ENCODE results near the gene USP6NL. TPM values are rescaled to one million over a fixed set of nuclear protein-coding genes. Genes with fewer than 3 reads are reported as not detected.

The USP6NL gene
- total and polyA plus RNA-seq, 8 donors: 2.2 to 10.4 (median 5.1) TPM

GRCh38 chr10:11593612-11594011 is 17.8 kb downstream of the USP6NL start:
- Histone ChIP-seq H3K36me3 (no peaks in the 10 kb centered on the region), H3K4me3 (no peak overlapping the region), H3K27me3 (no peaks in the 10 kb centered on the region), H3K4me1 (no peaks in the 10 kb centered on the region), H3K27ac (no peak overlapping the region), H3K9me3 (no peaks in the 10 kb centered on the region)
- intact Hi-C loops (cut with DNase I): no loop called here
- no peak for TF ChIP-seq CTCF (IDR thresholded peaks at IDR 0.05)
- no peak for ATAC-seq
- 85% methylated on average over 7 of the region's 7 CpGs for WGBS, 2 donors
- FAIRE-seq: no peak
- no peak for DNase-seq

DNA sequence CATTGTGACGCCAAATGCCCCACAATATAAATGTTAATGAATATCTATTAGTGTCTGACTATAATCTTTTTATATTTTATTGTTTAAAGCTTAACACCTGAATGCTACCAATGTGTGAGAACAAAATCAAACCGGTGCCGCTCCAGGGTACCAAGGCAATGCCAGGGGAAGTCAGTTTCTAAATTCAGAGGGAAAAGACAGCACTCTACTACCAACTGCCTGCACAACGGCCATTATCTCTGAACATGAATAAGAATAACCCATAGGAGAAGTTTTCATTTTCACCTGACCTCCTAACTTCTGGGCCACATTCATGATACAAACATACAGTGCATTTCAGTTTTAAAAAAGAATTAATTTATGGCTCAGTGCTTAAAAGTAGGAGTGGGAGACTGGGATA is 21.7 kb downstream of the USP6NL start:
- FAIRE-seq (no peak), ATAC-seq (no peak), DNase-seq (no peak)
- WGBS, 2 donors: 89 to 94% methylated on average over 4 of the region's 4 CpGs
- Histone ChIP-seq H3K4me3 (no peak overlapping the region), H3K4me1 (peaks cover 0 to 7% (median 0%) of the 10 kb centered on the region in 3 donors), H3K9me3 (no peaks in the 10 kb centered on the region), H3K27me3 (no peaks in the 10 kb centered on the region), H3K36me3 (no peaks in the 10 kb centered on the region), H3K27ac (no peak overlapping the region)
- intact Hi-C loops (cut with DNase I): no loop called here
- no peak for TF ChIP-seq CTCF (IDR thresholded peaks at IDR 0.05)

DNA sequence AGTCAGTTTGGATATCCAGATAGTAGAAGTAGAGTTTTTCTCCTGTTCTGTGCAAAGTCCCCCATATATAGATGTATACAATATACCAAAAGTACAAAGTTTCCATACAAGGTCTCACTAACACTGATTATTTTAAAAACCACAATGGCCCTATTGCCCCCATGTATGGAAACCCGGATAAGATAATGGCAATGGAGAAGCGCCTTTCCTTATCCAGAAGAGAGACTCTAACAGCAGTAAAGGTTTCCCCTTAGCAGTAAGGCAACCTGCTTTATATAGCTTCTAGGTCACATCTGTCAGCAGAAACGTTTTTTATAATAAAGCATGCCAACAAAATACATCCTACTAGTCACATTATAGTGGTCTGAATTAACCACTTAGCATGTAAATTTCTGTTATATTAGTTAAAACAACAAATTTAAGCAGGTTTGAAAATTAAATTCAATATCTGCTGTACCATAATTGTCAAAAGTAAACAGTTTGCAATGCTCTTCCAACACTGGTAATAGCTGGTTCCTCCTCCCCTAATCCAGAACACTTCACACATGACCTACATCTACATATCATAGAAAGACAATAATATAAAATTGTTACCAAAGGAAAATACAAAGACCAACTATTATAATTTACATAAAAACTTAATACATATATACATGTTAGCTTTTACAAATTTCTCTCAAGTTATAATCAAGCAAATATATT is 22.4 kb downstream of the USP6NL start:
- no peak overlapping the region for H3K4me3 ChIP-seq
- no peak for TF ChIP-seq CTCF (IDR thresholded peaks at IDR 0.05)
- WGBS, 2 donors: 61 to 64% methylated on average over 3 of the region's 3 CpGs
- no peak overlapping the region for H3K27ac ChIP-seq
- H3K4me1 ChIP-seq: peaks cover 0 to 7% (median 0%) of the 10 kb centered on the region in 3 donors
- DNase-seq (no peak), FAIRE-seq (no peak), ATAC-seq (no peak)
- intact Hi-C loops (cut with DNase I): no loop called here
- H3K36me3 ChIP-seq: no peaks in the 10 kb centered on the region
- H3K27me3 ChIP-seq: no peaks in the 10 kb centered on the region
- no peaks in the 10 kb centered on the region for H3K9me3 ChIP-seq

DNA sequence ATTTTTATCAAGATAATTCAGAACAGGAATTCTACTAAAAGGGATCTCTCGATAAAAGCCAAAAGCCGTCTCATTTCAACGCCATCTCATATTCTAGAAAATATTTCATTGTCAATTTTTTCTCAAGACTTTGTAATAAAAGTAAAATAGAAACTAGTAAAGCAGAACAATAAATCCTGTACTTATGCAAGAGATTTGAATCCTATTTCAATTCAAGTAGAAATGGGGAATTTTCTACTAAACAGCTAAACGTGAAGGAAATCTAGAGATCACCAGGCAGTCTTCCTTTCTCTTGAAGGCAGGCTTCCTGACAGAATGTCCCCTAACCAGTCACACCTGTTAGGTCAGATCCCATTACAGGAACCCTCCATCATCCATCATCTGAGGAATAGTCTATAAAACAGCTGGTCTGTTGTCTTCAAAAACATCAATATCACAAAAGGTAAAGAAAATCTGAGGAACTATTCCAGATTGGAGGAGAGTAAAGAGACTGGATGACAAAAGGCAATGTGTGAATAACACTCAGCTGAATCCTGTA is 23.7 kb downstream of the USP6NL start:
- Histone ChIP-seq H3K36me3 (no peaks in the 10 kb centered on the region), H3K4me3 (no peak overlapping the region), H3K27me3 (no peaks in the 10 kb centered on the region), H3K9me3 (no peaks in the 10 kb centered on the region), H3K4me1 (peaks cover 0 to 7% (median 0%) of the 10 kb centered on the region in 3 donors), H3K27ac (no peak overlapping the region)
- 82 to 86% methylated on average over 4 of the region's 4 CpGs for WGBS, 2 donors
- DNase-seq (no peak), ATAC-seq (no peak), FAIRE-seq (no peak)
- TF ChIP-seq CTCF (IDR thresholded peaks at IDR 0.05): no peak
- intact Hi-C loops (cut with DNase I): no loop called here

- no peaks in the 10 kb centered on the region for H3K27me3 ChIP-seq
- H3K4me3 ChIP-seq: no peak overlapping the region
- no peak for TF ChIP-seq CTCF (IDR thresholded peaks at IDR 0.05)
- no peaks in the 10 kb centered on the region for H3K36me3 ChIP-seq
- H3K9me3 ChIP-seq: no peaks in the 10 kb centered on the region
- FAIRE-seq (peak; percentile 13), DNase-seq (no peak), ATAC-seq (no peak)
- H3K4me1 ChIP-seq: peaks cover 0 to 7% (median 0%) of the 10 kb centered on the region in 3 donors
- intact Hi-C loops (cut with DNase I): no loop called here
- H3K27ac ChIP-seq: no peak overlapping the region
Measured at GRCh38 chr10:11586170-11586569, 25.3 kb downstream of the USP6NL start.
